MM.1S (cell line): ENCODE results near the gene YJEFN3.

Experiments
- DNase-seq: peaks from one replicate; pipeline ENCODE4 v3.0.0-alpha.2; 2015
- H2AFZ ChIP-seq: fragments of 300-600 bp; sonication (generic); 2 replicates; pipeline ENCODE4 v1.6.0; 2016; ENCODE audit warnings: antibody characterized with exemption, low read length
- H3F3A ChIP-seq: fragments of 300-600 bp; sonication (generic); 2 replicates; pipeline ENCODE4 v1.6.1; 2016; ENCODE audit warnings: mild to moderate bottlenecking, antibody characterized with exemption, low read length, moderate library complexity, mixed read lengths; ENCODE audit not compliant: insufficient read depth
- H3K27ac ChIP-seq: fragments of 300-600 bp; sonication (generic); 2 replicates; pipeline ENCODE4 v1.5.1; 2016; ENCODE audit warnings: mild to moderate bottlenecking, low read length
- H3K27me3 ChIP-seq: fragments of 300-600 bp; sonication (generic); replicated peaks from 2 replicates; pipeline ENCODE4 v1.6.0; 2016; ENCODE audit warnings: low read length; ENCODE audit not compliant: insufficient read depth
- H3K36me3 ChIP-seq: fragments of 300-600 bp; sonication (generic); replicated peaks from 2 replicates; pipeline ENCODE4 v1.6.1; 2016; ENCODE audit warnings: mild to moderate bottlenecking, low read length, mixed read lengths; ENCODE audit not compliant: insufficient read depth
- H3K4me1 ChIP-seq: fragments of 300-600 bp; sonication (generic); 2 replicates; pipeline ENCODE4 v1.6.1; 2016; ENCODE audit warnings: low read length, mixed read lengths
- H3K4me2 ChIP-seq: fragments of 300-600 bp; sonication (generic); 2 replicates; pipeline ENCODE4 v1.6.0; 2016; ENCODE audit warnings: low read depth, low read length
- H3K4me3 ChIP-seq: fragments of 300-600 bp; sonication (generic); 2 replicates; pipeline ENCODE4 v1.5.1; 2016; ENCODE audit warnings: low read length, mixed read lengths
- H3K79me2 ChIP-seq: fragments of 300-600 bp; sonication (generic); 2 replicates; pipeline ENCODE4 v1.6.1; 2016; ENCODE audit warnings: mixed run types, low read length, mixed read lengths
- H3K9ac ChIP-seq: fragments of 300-600 bp; sonication (generic); 2 replicates; pipeline ENCODE4 v1.6.1; 2016; ENCODE audit warnings: low read length, mixed read lengths
- H3K9me2 ChIP-seq: fragments of 300-600 bp; sonication (generic); replicated peaks from 2 replicates; pipeline ENCODE4 v1.6.1; 2016; ENCODE audit warnings: mild to moderate bottlenecking, low read length, mixed read lengths; ENCODE audit not compliant: insufficient read depth
- H3K9me3 ChIP-seq: fragments of 300-600 bp; sonication (generic); replicated peaks from 2 replicates; pipeline ENCODE4 v1.6.1; 2016; ENCODE audit warnings: mild to moderate bottlenecking, low read length, mixed read lengths; ENCODE audit not compliant: insufficient read depth
- H4K20me1 ChIP-seq: fragments of 300-600 bp; sonication (generic); 2 replicates; pipeline ENCODE4 v1.6.1; 2016; ENCODE audit warnings: mild to moderate bottlenecking, low read length, moderate library complexity, mixed read lengths; ENCODE audit not compliant: insufficient read depth
- EZH2 ChIP-seq: fragments of 300-600 bp; sonication (generic); optimal IDR thresholded peaks from 2 replicates; pipeline ENCODE3; 2017; ENCODE audit warnings: low read depth, mild to moderate bottlenecking, antibody characterized with exemption, low read length, mixed read lengths
- EZH2phosphoT487 ChIP-seq: fragments of 300-600 bp; sonication (generic); IDR thresholded peaks from 2 replicates; pipeline ENCODE4 v1.6.1; 2018; ENCODE audit warnings: antibody characterized with exemption, low read length
- TF ChIP-seq, protein P1 (sequence below): fragments of 300-600 bp; sonication (generic); IDR thresholded peaks from 2 replicates; pipeline ENCODE4 v1.5.1; 2016; ENCODE audit warnings: antibody characterized with exemption, low read length, mixed read lengths

The YJEFN3 gene

DNA sequence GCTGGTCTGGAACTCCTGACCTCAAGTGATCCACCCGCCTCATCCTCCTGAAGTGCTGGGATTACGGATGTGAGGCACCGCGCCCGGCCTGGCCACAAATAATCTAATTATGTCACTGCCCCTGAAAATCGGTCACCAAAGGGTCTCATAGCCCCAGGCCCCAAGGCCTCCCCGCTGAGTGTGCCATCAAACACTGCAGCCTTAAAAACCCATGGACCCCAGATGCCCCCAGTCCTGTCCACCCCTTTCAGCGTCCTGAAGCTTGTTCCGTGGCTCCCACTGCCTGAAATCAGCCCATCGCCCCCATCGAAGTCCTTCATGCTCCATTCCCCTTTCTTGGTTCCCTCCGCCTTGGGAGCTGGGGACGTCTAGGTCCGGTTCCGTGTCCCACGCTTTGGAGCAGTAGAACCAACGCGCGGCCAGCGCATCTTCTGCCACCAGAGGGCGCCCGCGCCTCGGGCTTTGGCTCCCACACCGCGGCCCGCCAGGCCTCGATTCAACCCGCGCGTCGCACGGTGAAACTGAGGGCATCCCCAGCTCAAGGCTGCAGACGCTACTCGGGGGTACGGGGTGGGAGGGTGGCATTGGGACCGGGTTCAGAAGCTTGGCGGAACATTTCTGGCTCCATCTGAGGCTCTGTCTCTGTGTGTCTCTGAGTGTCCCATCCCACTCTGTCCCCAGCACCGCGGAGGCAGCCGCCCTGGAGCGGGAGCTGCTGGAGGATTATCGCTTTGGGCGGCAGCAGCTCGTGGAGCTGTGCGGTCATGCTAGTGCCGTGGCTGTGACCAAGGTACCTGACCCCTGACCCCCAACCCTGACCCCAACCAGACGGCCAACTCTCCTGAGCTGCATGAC, 3.5 kb downstream of the YJEFN3 start:
- peak overlapping the region; percentile 26; the same call in 1 of the 2 replicates for H3K4me2 ChIP-seq
- H3K4me3 ChIP-seq: no peak overlapping the region
- no peaks in the 10 kb centered on the region for H3F3A ChIP-seq
- H3K9me2 ChIP-seq: no peaks in the 10 kb centered on the region
- H3K9ac ChIP-seq: no peak overlapping the region
- no peak overlapping the region for H3K27ac ChIP-seq
- no peaks in the 10 kb centered on the region for H3K36me3 ChIP-seq
- no peak for TF ChIP-seq EZH2
- TF ChIP-seq EZH2phosphoT487: no peak
- TF ChIP-seq, protein P1, sequence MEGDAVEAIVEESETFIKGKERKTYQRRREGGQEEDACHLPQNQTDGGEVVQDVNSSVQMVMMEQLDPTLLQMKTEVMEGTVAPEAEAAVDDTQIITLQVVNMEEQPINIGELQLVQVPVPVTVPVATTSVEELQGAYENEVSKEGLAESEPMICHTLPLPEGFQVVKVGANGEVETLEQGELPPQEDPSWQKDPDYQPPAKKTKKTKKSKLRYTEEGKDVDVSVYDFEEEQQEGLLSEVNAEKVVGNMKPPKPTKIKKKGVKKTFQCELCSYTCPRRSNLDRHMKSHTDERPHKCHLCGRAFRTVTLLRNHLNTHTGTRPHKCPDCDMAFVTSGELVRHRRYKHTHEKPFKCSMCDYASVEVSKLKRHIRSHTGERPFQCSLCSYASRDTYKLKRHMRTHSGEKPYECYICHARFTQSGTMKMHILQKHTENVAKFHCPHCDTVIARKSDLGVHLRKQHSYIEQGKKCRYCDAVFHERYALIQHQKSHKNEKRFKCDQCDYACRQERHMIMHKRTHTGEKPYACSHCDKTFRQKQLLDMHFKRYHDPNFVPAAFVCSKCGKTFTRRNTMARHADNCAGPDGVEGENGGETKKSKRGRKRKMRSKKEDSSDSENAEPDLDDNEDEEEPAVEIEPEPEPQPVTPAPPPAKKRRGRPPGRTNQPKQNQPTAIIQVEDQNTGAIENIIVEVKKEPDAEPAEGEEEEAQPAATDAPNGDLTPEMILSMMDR: peak; percentile 98
- no peaks in the 10 kb centered on the region for H3K79me2 ChIP-seq
- no peaks in the 10 kb centered on the region for H4K20me1 ChIP-seq
- H3K27me3 ChIP-seq: no peaks in the 10 kb centered on the region
- no peaks in the 10 kb centered on the region for H3K9me3 ChIP-seq
- peak; percentile 66 for DNase-seq
- no peaks in the 10 kb centered on the region for H3K4me1 ChIP-seq
- H2AFZ ChIP-seq: no peak overlapping the region

- TF ChIP-seq, protein P1: no peak
- no peak for TF ChIP-seq EZH2phosphoT487
- TF ChIP-seq EZH2: no peak
- H3K79me2 ChIP-seq: no peaks in the 10 kb centered on the region
- H3K4me3 ChIP-seq: no peak overlapping the region
- H3K27ac ChIP-seq: no peak overlapping the region
- no peaks in the 10 kb centered on the region for H3K36me3 ChIP-seq
- no peak overlapping the region for H2AFZ ChIP-seq
- no peaks in the 10 kb centered on the region for H4K20me1 ChIP-seq
- H3K9me2 ChIP-seq: no peaks in the 10 kb centered on the region
- no peak for DNase-seq
- H3K9me3 ChIP-seq: no peaks in the 10 kb centered on the region
- no peak overlapping the region for H3K9ac ChIP-seq
- H3K27me3 ChIP-seq: no peaks in the 10 kb centered on the region
- H3F3A ChIP-seq: no peaks in the 10 kb centered on the region
- H3K4me1 ChIP-seq: no peaks in the 10 kb centered on the region
- H3K4me2 ChIP-seq: peak overlapping the region; percentile 26; the same call in 1 of the 2 replicates
Measured at GRCh38 chr19:19532806-19533701, 4.3 kb downstream of the YJEFN3 start.

GRCh38 chr19:19533841-19534240, 5.1 kb downstream of the YJEFN3 start:
- H3K4me3 ChIP-seq: no peak overlapping the region
- no peaks in the 10 kb centered on the region for H3K9me3 ChIP-seq
- H3K9me2 ChIP-seq: no peaks in the 10 kb centered on the region
- H3K27ac ChIP-seq: no peak overlapping the region
- no peaks in the 10 kb centered on the region; the same call in 1 of the 2 replicates for H3K27me3 ChIP-seq
- H3K36me3 ChIP-seq: no peaks in the 10 kb centered on the region
- no peaks in the 10 kb centered on the region for H4K20me1 ChIP-seq
- H3K79me2 ChIP-seq: no peaks in the 10 kb centered on the region
- H3K4me1 ChIP-seq: no peaks in the 10 kb centered on the region
- H2AFZ ChIP-seq: no peak overlapping the region
- TF ChIP-seq EZH2phosphoT487: no peak
- no peak for TF ChIP-seq EZH2
- TF ChIP-seq, protein P1: no peak
- no peak for DNase-seq
- no peak overlapping the region for H3K4me2 ChIP-seq
- no peaks in the 10 kb centered on the region for H3F3A ChIP-seq
- H3K9ac ChIP-seq: no peak overlapping the region
